ENCODE results near the gene CDYL2. TPM values are rescaled to one million over a fixed set of nuclear protein-coding genes. Genes with fewer than 3 reads are reported as not detected.

Gene CDYL2
- total RNA-seq, 2 donors from 2014 or later: 4.6 to 20.4 TPM

DNA sequence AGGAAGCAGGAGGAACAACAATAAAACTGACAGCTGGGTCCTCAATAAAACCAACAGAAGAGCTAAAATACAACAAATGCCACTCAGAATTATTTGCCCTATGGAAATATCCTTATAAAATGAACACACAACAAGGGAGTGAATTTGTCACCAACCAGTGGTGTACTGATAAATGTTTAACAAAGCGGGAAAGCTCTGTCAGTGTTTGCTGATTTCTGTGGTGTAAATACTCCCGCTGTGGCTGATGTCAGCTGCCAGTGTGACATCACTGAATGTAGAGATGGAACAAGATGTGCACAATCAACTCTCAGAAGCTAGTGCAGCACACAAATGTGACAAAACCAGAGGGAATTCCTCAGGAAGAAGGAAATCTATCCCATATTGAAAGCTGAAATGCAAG lies 51.9 kb downstream of the CDYL2 start:
- Histone ChIP-seq H3K27me3 (replicated peaks; ENCODE audit: insufficient read depth) (no peaks in the 10 kb centered on the region), H3K4me1 (ENCODE audit: control insufficient read depth in 1 of 2, low read depth in 2 of 2) (peaks cover 6 to 8% of the 10 kb centered on the region in 2 donors), H3K4me3 (no peak overlapping the region), H3K36me3 (no peaks in the 10 kb centered on the region), H3K9me3 (no peaks in the 10 kb centered on the region), H3K27ac (no peak overlapping the region)
- DNase-seq (ENCODE audit: low spot score) (no peak), ATAC-seq (ENCODE audit: insufficient number of reproducible peaks, low FRiP score, low read depth) (no peak)
- TF ChIP-seq, protein P1, sequence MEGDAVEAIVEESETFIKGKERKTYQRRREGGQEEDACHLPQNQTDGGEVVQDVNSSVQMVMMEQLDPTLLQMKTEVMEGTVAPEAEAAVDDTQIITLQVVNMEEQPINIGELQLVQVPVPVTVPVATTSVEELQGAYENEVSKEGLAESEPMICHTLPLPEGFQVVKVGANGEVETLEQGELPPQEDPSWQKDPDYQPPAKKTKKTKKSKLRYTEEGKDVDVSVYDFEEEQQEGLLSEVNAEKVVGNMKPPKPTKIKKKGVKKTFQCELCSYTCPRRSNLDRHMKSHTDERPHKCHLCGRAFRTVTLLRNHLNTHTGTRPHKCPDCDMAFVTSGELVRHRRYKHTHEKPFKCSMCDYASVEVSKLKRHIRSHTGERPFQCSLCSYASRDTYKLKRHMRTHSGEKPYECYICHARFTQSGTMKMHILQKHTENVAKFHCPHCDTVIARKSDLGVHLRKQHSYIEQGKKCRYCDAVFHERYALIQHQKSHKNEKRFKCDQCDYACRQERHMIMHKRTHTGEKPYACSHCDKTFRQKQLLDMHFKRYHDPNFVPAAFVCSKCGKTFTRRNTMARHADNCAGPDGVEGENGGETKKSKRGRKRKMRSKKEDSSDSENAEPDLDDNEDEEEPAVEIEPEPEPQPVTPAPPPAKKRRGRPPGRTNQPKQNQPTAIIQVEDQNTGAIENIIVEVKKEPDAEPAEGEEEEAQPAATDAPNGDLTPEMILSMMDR (IDR thresholded peaks at IDR 0.05): no peak

DNA sequence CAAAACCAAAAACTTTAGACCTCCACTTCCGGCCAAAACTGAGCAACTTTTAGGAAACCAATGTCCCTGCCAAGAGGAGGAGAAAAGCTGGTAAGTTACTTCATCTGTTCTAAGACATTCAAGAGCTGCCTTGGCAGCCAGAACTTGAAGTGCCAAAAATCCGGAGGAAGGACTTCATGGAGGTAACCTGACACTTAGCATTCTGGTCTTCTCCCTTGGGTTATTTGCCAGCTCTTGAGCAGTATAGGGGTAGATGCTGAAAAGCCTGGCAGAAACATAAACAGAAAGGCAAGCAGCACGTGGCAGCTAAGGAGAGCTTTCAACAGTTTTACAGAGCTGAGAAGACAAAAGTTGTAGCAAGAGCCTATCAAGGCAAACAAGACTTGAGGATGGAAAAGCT lies 53.2 kb downstream of the CDYL2 start:
- Histone ChIP-seq H3K4me1 (ENCODE audit: control insufficient read depth in 1 of 2, low read depth in 2 of 2) (peaks cover 6 to 8% of the 10 kb centered on the region in 2 donors), H3K36me3 (no peaks in the 10 kb centered on the region), H3K27ac (no peak overlapping the region), H3K27me3 (replicated peaks; ENCODE audit: insufficient read depth) (no peaks in the 10 kb centered on the region), H3K9me3 (no peaks in the 10 kb centered on the region), H3K4me3 (no peak overlapping the region)
- no peak for DNase-seq (ENCODE audit: low spot score)
- TF ChIP-seq, protein P1 (IDR thresholded peaks at IDR 0.05): no peak
- no peak for ATAC-seq (ENCODE audit: insufficient number of reproducible peaks, low FRiP score, low read depth)

DNA sequence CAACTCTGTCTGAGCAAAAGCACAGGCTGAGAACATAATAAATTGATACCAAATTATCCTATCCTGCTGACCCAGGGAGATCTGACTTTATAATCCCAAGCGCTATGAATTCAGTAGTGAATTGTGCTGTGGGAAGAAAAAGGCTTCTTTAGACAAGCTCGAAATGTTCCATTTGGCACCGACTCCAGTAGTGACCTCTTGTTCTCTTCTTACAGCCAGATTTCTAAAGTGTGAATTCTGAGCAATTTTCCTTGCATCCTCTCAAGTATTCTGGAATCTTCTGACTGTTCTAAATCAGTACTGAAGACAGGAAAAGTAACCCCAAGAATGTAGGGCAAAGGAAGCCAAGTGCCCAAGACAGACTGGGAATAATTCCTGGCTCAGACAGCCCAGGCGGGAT lies 58.2 kb downstream of the CDYL2 start:
- peaks cover 2 to 3% of the 10 kb centered on the region in 2 donors for H3K4me1 ChIP-seq (ENCODE audit: control insufficient read depth in 1 of 2, low read depth in 2 of 2)

DNA sequence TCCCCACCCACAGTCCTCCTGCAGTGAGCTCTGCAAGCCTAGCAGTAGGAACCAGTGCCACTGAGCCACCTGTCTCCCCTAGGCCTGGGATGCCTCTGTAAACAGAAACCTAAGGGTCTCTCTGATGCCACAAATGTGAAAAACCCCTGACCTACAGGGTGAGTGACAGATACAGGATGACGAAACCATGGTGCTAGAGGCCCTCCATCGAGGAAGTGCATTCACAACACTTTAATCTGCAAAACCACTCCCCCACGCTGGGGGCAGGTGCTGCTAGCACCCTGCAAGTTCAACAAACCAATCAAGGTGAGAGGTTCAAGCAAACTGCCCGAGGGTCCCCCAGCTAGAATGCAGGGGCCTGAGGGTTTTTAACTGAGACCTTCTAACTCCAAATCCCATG lies 59.5 kb downstream of the CDYL2 start:
- no peaks in the 10 kb centered on the region for H3K36me3 ChIP-seq
- H3K27me3 ChIP-seq (replicated peaks; ENCODE audit: insufficient read depth): no peaks in the 10 kb centered on the region
- no peak overlapping the region for H3K27ac ChIP-seq
- H3K4me1 ChIP-seq (ENCODE audit: control insufficient read depth in 1 of 2, low read depth in 2 of 2): no peaks in the 10 kb centered on the region
- TF ChIP-seq, protein P1 (IDR thresholded peaks at IDR 0.05): no peak
- DNase-seq (ENCODE audit: low spot score) (no peak), ATAC-seq (ENCODE audit: insufficient number of reproducible peaks, low FRiP score, low read depth) (no peak)
- no peak overlapping the region for H3K4me3 ChIP-seq
- peaks cover 8% of the 10 kb centered on the region for H3K9me3 ChIP-seq

More for the DNA sequence above, 58.2 kb downstream of the CDYL2 start:
- Histone ChIP-seq H3K9me3 (no peaks in the 10 kb centered on the region), H3K27ac (no peak overlapping the region), H3K27me3 (replicated peaks; ENCODE audit: insufficient read depth) (no peaks in the 10 kb centered on the region), H3K4me3 (no peak overlapping the region), H3K36me3 (no peaks in the 10 kb centered on the region)
- DNase-seq (ENCODE audit: low spot score) (no peak), ATAC-seq (ENCODE audit: insufficient number of reproducible peaks, low FRiP score, low read depth) (no peak)
- TF ChIP-seq, protein P1 (IDR thresholded peaks at IDR 0.05): no peak

DNA sequence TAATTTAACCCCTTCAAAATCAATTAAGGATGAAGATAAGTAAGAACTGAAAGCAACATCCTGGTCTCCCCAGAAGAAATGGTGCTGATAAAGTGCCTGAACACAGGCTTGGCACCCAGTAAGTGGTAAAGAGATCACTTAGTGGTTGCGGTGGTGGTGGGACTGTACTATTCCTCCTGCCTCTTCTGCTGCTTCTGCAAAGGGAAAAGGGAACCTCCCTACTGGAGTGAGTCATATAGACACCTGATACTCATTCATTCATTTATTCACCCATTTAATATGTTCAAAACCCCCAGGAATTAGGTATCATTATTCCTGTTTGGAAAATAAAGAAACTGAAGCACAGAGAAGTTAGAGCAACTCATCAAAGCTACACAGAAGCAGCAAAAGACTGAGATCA lies 60.6 kb downstream of the CDYL2 start:
- Histone ChIP-seq H3K27me3 (replicated peaks; ENCODE audit: insufficient read depth) (no peaks in the 10 kb centered on the region), H3K4me3 (no peak overlapping the region), H3K27ac (no peak overlapping the region), H3K4me1 (ENCODE audit: control insufficient read depth in 1 of 2, low read depth in 2 of 2) (no peaks in the 10 kb centered on the region), H3K9me3 (peaks cover 8% of the 10 kb centered on the region), H3K36me3 (no peaks in the 10 kb centered on the region)
- TF ChIP-seq, protein P1 (IDR thresholded peaks at IDR 0.05): no peak
- no peak for DNase-seq (ENCODE audit: low spot score)
- ATAC-seq (ENCODE audit: insufficient number of reproducible peaks, low FRiP score, low read depth): no peak

All from thoracic aorta (tissue), 2 donors.